HG03159 (cell line): ENCODE data around the gene RAPSN.
A peak's percentile ranks its signal among the peaks of the same experiment; 100 is the strongest.

Source experiments
- ATAC-seq: cut with Tn5 transposase; IDR thresholded peaks from one replicate; pipeline ENCODE4 v1.9.1; 2021; ENCODE audit warnings: mild to moderate bottlenecking, moderate library complexity; ENCODE audit not compliant: unreplicated experiment

RAPSN gene

DNA sequence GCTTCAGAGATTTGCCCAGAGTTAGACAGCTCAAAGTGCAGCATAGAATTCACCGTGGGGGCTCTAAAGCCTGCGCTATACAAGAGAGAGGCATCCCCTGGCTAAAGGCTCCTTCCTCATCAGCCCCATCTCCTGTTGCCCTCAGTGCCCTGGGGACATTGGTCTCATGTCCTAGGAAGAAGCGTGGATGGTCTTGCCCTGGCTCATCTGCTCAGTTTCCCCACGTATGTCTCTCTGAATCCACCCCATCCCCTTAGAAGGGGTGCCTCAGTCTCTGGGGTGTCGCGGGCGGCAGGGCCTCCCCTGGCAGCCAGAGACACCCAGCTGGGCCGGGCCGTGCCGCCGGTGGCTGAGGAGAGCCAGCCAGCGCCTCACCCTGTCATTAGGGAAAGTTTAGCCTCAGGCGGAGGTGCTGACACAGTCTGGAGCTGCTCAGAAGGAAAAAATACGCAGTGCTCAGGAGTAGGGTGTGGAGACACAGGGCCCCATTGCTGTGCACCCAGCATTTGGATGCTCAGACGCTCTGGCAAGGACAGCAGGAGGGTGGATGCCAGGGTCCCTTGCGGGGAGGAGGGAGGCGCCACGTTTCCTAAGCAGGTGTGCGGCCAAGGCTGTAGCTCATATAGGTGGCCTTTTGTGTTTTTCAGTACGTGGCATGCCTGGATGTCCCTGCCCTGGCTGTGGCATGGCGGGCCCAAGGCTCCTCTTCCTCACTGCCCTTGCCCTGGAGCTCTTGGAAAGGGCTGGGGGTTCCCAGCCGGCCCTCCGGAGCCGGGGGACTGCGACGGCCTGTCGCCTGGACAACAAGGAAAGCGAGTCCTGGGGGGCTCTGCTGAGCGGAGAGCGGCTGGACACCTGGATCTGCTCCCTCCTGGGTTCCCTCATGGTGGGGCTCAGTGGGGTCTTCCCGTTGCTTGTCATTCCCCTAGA, 39.2 kb downstream of the RAPSN start:
- ATAC-seq, result no peak

DNA sequence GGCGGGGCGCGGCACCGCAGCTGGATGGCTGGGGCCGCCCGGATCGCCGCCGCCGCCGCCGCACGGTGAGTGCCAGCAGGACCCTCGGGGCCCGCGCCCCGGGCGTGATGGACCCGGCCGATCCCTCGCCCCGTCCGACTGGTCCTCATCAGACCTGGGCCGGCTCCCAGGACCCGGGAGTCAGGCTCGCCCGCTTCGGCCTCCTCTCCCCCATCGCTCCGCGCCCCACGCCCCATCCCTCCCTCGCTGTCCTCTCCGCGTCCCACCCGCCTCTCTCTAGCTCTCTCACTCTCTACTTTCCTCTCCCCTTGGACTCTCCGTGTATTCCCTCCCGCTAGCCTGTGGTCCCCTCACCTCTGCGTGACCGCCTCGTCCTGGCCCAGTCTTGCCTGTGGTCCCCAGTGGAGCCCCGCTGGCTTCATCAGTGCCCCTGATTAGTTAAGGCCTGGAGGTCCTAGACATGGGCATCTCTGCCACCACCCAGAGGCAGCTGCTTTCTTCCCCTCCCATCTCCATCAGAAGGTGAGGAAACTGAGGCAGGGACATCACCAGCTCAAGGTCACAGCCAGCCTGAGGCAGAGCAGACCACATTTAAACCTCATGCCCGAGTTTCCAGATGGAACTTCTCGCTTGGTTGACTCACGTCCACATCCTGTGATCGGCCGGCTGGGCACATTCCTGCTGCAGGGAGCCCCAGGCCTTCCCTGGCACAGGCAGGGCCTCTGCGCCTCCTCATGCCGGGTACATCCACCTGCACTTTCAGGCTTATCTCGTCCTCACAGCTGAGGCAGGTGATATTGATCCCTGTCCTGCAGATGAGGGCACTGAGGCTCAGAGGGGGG, 40.1 kb downstream of the RAPSN start:
- ATAC-seq, result peak; percentile 11

DNA sequence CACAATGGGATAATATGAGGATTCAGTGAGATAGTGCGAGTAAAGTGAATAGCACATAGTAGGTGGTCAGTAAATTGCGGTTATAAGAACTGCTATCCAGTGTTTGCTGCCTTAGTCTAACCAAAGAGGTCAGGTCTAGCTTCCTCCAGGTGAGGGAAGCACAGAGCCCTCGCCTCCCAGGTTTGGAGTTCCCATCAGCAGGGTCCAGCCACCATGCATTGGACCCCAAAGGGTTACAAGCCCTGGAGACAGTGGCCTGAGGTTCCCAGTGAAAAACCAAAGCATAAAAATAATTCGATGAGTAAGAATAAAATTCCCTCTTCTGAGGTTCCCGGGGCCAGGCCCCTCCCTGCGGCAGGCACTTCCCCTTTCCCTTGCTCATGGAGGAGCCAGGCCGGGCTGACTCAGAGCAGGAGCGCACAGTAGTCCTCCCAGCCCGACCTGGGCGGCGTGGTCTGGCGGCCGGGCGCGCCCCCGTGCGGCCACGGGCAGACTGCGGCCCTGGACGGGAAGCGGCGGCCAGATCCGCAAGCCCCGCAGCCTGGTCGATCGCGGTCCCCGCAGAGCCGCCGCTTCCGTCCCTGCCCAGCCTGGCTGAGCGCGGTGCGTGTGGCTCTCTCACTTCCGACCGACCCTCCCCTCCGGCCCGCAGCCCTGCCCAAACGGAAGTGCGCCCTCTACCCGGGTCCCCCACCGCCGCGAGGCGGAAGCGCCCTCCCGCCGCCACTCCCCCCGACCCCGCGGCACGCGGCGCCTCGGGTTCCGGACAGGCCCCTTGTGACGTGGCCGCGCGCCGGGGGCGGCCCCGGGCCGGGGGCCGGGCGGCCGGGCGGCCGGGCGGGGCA, 41.0 kb downstream of the RAPSN start, which contains the start of gene SLC39A13:
Gene SLC39A13, plus strand, starts transcription at position 845 of the 845 bp plus-strand sequence. CDS start 1,505 bp downstream, outside the sequence.
- peak; percentile 82 for ATAC-seq

DNA sequence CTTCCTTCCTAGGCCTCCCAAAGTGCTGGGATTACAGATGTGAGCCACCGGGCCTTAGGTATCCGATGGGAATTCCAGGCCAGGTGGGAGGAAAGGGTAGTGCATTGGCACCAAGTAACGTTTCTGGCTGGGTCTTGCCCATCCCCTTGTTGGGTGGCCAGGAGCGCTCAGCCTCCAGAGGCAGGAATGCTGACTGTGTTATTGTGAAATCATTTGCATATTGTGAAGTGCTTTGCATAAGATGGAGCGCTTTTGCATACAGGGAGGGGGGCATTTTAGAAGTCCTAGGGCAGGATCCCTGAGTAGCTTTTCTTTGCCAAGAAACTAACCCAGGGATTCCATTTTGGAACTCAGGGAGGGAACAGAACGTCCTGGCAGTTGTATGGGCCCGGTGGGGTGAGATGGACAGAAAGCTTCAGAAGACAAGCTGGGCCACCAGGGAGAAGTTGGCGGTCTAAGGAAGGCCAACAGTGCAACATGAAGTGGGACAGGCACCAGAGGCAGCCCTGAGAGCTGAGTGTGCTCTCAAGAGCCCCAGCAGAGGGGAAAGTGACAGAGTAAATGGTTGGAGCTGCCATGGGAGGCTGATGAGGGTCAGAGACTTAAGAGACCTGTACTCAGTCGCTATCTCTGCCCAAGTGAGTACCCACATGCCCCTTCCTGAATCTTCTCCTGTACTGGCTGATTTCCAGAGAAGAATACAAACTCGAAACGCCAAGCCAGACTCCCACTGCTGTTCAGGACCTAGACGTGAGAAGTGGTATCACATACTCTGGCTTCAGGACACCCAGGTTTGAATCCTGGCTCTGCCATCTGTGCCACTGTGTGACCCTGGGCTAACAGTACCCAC, 41.8 kb downstream of the RAPSN start:
- no peak for ATAC-seq

DNA sequence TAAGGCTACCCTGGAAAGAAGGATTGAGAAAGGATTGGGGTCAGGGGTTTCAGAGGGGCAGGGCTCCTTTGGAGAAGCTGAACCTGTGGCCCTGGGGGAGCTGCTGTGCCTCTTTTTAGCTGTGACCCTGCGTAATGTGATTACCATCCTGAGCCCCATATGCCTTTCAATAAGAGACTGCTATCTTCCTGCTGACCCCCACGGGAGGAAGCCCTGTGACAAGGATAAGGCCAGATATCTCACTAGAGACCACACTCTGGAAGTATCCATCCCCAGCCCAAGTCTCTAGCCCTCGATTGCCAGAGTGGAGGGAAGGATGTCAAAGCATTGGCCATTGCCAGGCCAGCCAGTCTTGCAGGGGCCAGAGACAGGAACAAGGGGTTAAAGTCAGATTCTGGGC, 45.4 kb downstream of the RAPSN start:
- ATAC-seq, result no peak

DNA sequence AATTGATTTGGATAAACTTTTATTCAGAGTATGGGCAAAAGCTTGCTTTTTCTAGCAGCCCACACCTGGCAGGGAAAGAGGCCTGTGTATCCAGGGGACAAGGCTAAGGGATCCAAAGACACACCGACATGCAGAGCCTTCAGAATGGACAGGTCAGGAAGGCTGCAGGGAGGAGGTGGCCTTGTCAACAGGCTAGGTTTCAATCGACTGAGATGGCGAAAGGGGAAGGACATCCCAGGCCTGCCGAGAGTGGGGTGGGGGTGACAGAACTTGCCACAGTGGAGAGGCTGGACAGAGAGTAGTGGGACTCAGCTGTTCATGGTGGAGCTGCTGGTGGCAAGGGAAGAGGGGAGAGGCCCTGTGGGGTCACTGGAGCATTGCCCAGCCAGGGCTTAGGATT, 45.8 kb downstream of the RAPSN start:
- ATAC-seq, result no peak

DNA sequence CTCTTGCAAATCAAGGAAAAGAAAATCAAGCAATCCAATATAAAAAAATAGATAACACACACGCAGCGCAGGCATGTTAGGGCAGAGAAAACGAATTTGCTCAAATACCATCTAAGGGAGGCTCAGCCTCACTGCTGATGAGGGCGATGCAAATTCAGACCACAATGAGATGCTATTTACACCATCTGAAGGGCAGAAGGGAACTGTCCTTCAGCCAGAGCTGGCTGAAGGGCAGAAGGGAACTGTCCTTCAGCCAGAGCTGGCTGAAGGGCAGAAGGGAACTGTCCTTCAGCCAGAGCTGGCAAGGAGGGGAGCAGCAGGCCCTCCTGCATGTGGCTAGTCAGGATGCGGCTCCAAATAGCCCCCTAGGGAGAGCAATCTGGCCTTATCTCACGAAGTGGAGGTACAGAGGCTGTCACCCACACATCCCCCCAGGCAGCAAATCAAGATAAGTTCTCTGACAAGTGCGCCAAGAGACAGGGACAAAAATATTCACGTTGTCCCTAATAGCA, 48.1 kb downstream of the RAPSN start:
- peak; percentile 55 for ATAC-seq

DNA sequence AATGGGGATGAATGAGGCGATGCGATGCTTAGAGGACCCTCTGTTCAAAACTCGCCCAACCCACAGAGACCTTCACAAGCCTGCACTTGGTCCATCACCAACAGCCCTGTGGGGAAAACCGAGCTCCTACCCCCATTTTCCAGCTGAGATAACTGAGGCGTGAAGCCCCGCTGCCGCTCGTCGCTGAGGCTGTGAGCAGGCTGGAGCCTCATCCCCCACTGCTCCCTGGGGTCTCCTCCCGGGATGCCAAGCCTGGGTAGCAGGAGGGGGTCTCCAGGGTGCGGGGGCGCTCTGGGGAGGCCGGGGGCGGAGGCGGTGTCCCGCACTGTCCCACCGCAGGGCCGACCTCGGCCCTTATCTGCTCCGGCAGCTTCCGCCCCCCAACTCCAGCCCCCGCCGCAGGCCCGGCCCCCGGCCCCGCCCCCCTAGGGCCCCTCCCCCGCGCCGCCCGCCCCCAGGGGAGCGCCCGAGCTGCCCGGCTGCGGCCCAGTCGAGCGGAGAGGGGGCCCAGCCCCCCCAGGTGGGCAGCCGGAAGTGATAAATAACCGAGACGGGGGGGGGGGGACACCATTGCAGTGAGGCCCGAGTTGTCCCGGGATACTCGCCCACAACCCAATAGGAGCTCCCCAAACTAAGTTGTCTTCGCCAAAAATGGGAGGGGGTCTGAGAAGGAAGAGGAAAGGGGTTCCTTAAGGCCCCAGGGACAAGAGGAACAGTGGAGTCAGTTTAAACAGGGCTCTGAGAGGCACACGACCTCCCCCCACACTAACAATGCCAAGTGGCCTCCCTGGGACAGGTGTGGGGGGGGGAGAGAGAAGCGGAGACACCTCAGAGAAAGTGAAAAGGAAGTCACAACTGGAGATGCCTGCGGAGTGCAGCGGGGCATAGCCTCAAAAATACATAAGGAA, 48.8 kb downstream of the RAPSN start:
- peak; percentile 43 for ATAC-seq

DNA sequence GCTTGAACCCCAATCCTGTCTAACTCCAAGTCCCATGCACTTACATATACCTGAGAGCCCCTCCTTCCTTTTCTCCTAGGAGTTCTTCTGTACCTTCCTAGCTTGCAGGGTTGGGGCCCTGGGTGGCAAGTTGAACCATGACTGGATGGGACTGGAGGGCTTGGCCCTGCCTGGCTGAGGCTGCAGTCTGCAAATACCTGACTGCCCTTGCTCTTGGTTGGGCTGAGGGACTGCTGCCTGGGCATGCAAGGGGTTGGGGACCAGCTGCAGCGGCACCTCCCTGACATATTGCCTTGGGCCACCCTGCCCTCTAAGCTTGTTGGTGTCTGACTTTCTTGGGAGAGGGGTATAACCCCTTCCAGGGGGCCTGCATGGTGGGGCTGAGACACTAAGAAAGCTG, 50.4 kb downstream of the RAPSN start:
- ATAC-seq, result no peak

DNA sequence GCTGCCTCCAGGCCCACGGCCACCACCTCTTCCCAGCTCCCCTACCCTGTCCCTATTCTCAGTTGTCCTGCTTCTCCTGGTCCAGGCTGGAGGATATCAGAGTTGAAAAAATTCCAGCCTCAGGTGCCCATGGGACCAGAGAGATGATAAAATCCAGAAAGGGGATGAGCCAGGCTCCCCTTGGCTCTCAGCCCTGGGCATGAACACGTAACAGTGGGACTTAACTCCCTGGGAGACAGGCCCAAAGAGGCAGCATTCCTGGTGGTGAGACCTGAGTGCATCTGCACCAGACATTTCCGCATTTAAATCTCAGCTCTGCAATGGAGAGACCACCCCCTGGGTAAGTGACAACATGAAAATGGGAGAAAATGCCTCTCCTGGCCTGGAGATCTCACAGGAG, 50.9 kb downstream of the RAPSN start:
- ATAC-seq, result no peak

DNA sequence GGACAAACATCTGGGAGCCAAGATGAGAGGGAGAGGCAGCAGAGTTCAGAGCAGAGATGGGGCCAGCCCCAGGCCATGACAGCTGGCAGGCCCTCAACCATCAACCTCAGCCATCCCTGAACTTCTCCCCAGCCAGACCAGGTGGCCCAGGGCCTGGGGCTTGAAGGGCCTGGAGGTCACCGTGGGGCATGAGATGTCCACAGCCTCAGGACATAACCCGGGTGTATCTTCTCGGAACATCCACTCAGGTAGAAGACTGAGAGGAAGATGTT, 53.0 kb downstream of the RAPSN start:
- ATAC-seq, result no peak

DNA sequence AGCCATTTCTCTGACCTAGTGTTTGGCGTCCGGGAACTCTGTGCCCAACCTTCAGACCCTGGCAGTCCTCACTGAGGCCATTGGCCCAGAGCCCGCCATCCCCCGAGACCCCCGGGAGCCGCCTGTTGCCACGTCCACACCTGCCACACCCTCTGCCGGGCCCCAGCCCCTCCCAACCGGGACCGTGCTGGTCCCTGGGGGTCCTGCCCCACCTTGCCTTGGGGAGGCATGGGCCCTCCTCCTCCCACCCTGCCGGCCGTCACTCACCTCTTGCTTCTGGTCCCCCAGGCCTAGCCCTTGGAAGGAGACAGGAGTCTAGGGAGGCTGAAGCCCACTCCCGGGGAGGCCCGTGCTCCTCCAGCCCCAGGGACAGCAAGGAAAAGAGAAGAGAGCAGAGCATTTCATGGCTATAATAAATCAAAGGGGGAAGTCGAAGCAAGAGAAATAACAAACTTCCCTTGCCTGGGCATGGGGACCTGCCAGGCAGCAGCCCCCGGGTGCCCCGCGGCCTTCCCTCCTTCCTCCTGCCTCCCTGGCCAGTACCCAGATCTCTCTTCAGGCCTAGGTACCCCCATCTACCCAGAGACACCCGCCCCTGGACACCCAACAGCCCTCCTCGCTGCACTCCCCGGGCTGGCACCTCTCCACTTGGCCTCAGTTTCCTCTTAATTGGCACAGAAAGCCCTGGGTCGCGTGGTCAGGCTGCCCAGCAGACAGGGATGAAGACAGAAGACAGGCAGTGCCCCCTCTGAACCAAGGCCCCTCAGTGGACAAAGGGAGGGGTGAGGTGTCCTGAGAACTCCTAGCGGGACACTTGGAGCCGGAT, 53.5 kb downstream of the RAPSN start:
- no peak for ATAC-seq

DNA sequence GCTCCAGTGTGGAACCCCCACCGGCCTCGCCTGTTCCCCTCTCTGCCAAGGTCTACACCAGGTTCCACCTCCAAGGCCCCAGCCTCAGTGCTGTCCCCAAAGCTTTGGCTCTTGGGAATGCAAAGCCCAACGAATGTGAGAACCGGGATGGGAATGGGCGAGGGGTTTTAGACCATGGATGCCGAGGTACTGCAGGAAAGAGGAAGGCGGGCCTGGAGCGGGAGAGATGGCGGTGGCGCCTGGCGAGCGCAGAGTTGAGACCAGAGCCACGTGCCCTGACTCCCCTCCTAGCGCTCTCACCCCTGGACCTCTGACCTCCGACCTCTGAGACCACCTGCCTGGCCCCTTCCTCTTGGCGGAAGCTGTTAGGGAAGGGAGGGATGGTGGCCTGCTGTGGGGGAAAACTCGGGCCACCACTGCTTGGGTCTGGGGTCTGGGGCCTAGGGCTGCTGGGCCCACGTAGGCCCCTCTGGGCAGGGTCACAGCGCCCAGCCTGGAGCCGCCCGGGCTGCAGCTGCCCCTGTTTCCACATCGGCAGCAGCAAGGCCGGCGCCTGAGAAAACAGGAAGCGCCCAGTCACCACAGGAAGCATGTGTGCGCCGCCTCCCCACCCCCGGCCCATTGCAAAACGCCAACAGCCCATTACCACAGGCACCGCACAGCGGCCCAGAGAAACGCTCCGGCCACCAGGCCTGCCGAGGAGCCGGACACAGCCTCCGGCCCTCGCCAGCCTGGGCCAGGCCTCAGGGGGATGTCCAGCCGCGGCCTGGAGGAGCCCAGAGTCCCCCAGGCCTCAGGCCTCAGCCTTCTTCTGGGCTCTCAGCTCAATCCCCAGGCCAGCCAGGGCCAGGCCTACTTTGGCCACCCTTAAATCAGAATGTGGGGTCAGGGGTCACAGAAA, 54.4 kb downstream of the RAPSN start:
- no peak for ATAC-seq

DNA sequence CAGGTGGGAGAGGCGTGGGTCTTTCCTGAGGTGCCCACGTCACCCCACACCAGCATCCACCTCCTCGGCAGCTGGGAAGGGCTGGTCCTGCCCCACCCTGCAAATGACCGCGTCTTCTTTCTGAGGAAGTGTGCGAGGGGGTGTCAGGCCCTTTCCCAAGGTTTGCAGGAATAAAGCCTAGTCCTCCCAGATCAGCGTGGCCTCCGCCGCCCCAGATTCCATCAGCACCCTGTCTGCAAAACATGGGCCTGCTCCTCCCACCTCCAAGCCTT, 55.0 kb downstream of the RAPSN start:
- ATAC-seq, result no peak

DNA sequence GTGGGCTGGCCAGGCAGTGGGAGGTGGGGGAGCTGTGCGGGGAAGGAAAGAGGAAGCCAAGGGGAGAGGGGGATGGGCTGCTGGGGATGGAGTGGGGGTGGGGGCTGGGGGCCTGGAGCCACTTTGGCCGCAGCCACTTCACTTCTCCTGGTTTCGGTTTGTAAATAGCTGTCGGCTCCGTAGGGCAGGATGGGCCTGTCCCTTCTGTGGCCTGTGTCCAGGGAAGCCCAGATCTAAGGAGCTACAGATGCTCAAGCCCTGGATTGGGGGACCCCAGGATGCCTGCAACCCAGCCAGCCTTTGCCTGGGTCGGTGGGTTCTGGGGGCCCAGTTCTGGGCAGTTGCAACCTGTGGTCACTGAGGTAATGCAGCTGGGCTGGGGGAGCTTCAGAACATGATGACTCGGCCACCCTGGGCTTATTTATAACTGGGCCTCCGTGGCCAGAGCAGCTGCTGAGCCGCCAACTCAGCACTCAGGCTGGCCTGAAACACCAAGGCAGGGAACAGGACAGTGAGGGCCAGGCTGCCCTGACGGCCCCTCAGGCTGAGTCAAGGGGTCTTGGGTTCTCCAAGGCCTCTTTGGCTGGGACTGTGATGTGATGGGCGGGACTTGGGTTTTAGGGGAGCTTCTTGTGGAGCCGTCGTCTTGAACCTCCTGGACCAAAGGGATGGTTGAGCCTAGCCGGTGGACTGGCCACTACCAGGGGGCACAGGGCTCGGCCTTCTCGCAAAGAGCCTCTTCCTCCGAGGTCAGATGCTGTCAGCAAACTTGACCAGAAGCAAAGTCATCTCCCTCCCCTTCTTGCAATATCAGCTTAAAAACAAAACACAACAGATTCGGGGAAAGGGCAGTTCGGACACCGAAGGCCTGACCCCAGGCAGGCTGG, 55.5 kb downstream of the RAPSN start:
- no peak for ATAC-seq

DNA sequence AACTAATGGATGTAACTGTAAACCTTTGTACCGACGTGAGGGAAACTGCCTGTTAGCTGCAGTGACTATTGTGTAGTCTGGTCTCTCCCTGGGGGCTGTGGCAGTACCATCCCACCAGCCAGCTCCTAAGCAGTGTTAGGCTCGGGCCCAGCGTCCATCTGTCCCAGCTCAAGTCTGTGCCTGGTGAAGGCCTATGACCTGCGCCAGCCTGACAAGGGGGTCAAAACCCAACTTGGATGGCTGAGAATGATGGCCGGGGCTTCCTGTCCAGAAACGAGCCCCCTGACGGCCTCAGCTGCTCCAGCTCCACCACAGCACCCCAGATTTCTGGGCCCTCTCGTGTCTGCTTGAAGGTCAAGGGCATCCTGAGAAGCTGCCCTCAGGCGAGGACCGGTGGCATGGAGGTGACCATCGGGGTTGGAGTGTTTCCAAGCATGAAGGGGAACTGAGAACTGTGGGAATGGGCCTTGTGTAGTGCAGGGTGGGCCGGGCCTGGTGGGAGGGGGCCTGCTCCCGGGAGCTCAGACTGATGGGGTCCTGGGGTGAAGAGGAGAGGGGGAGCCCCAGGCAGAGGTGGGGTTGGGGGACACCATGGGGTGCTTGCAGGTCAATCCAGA, 56.3 kb downstream of the RAPSN start:
- ATAC-seq, result no peak
